GM12875 (cell line): ENCODE results near the gene RDH13.
"Not testable (repeated sequence)": the region's sequence is repeated elsewhere in the genome, so short reads cannot be mapped to it uniquely, and the experiment has no call there.

Experiments used
- H3K4me3 ChIP-seq: one replicate; pipeline ENCODE4 v1.5.1; 2011; ENCODE audit warnings: low read depth, low read length, control low read depth
- CTCF ChIP-seq: IDR thresholded peaks from 2 replicates; pipeline ENCODE4 v1.5.1; 2011; ENCODE audit warnings: low read depth, mild to moderate bottlenecking, control low read depth, inconsistent platforms, low read length, moderate library complexity, borderline replicate concordance; ENCODE audit not compliant: insufficient read depth

Gene RDH13

GRCh38 chr19:55070466-55071128 lies 7.6 kb upstream of the RDH13 start:
- H3K4me3 ChIP-seq, result no peak overlapping the region
- TF ChIP-seq CTCF, result no peak

- no peak overlapping the region for H3K4me3 ChIP-seq
Measured at GRCh38 chr19:55069865-55070197, 6.9 kb upstream of the RDH13 start.

GRCh38 chr19:55068950-55069864 lies 6.3 kb upstream of the RDH13 start:
- TF ChIP-seq CTCF, result no peak
- H3K4me3 ChIP-seq, result no peak overlapping the region

More at GRCh38 chr19:55069865-55070197, 6.9 kb upstream of the RDH13 start:
- TF ChIP-seq CTCF, result no peak

GRCh38 chr19:55067869-55068268 lies 4.9 kb upstream of the RDH13 start:
- no peak for TF ChIP-seq CTCF

GRCh38 chr19:55066107-55066709 lies 3.3 kb upstream of the RDH13 start:
- no peak overlapping the region for H3K4me3 ChIP-seq
- no peak for TF ChIP-seq CTCF

More at GRCh38 chr19:55067869-55068268, 4.9 kb upstream of the RDH13 start:
- H3K4me3 ChIP-seq, result no peak overlapping the region

GRCh38 chr19:55065516-55065915 lies 2.6 kb upstream of the RDH13 start:
- H3K4me3 ChIP-seq, result not testable (repeated sequence)

GRCh38 chr19:55063492-55063843 lies 520 bp upstream of the RDH13 start:
- no peak overlapping the region for H3K4me3 ChIP-seq
- no peak for TF ChIP-seq CTCF

- not testable (repeated sequence) for H3K4me3 ChIP-seq
Measured at GRCh38 chr19:55060287-55060686, 2.7 kb downstream of the RDH13 start.
